Immature natural killer cell (primary cell): ENCODE results near the gene HELZ2. TPM values are rescaled to one million over a fixed set of nuclear protein-coding genes. Genes with fewer than 3 reads are reported as not detected.
"Not testable (repeated sequence)": the region's sequence is repeated elsewhere in the genome, so short reads cannot be mapped to it uniquely, and the experiment has no call there.

ENCODE experiments used
- DNase-seq, 3 donors: peaks; one replicate each; pipeline ENCODE4 v3.0.0; 2022; ENCODE audit warnings: mixed read lengths in 1 of 3
- H3K27ac Mint-ChIP-seq, 6 donors: one replicate each; pipeline ENCODE4 v1.8.0; 2020; ENCODE audit warnings: mixed read lengths in 6 of 6, mild to moderate bottlenecking in 5 of 6, inconsistent platforms in 4 of 6, moderate library complexity in 3 of 6
- H3K27me3 Mint-ChIP-seq, 3 donors: one replicate each; pipeline ENCODE4 v1.8.0; 2020 to 2021; ENCODE audit warnings: low read depth in 3 of 3, mild to moderate bottlenecking in 3 of 3, mixed read lengths in 3 of 3, moderate library complexity in 3 of 3, inconsistent platforms in 1 of 3
- H3K36me3 Mint-ChIP-seq, 3 donors: one replicate each; pipeline ENCODE4 v1.8.0; 2020; ENCODE audit warnings: mixed read lengths in 3 of 3, inconsistent platforms in 2 of 3, mild to moderate bottlenecking in 2 of 3
- H3K4me1 Mint-ChIP-seq, 2 donors: one replicate each; pipeline ENCODE4 v1.8.0; 2020; ENCODE audit warnings: inconsistent platforms in 2 of 2, mild to moderate bottlenecking in 2 of 2, mixed read lengths in 2 of 2, moderate library complexity in 1 of 2
- H3K4me3 Mint-ChIP-seq, 5 donors: one replicate each; pipeline ENCODE4 v1.8.0; 2020; ENCODE audit warnings: mild to moderate bottlenecking in 5 of 5, mixed read lengths in 5 of 5, inconsistent platforms in 3 of 5, moderate library complexity in 3 of 5
- H3K9me3 Mint-ChIP-seq, 6 donors: one replicate each; pipeline ENCODE4 v1.8.0; 2020; ENCODE audit warnings: mild to moderate bottlenecking in 6 of 6, mixed read lengths in 6 of 6, inconsistent platforms in 4 of 6, moderate library complexity in 3 of 6
- polyA plus RNA-seq, 3 donors: library from polyadenylated mRNA; unstranded; fragments of 300-500 nt; fragmentation: Illumina TruSeq; gene quantifications; one replicate each; pipeline ENCODE4 v1.2.3, GENCODE V29; 2021

HELZ2 gene
- polyA plus RNA-seq, 3 donors from 2014 or later, result 2.4 to 11.3 (median 3.7) TPM

- no peak for DNase-seq
- H3K27me3 Mint-ChIP-seq, result peaks cover 0 to 3% (median 0%) of the 10 kb centered on the region in 3 donors
- no peak overlapping the region for H3K27ac Mint-ChIP-seq
- peaks cover 0 to 12% (median 0%) of the 10 kb centered on the region in 3 donors for H3K36me3 Mint-ChIP-seq
- H3K4me3 Mint-ChIP-seq, result no peak overlapping the region
- peaks cover 5 to 9% of the 10 kb centered on the region in 2 donors for H3K4me1 Mint-ChIP-seq
- no peaks in the 10 kb centered on the region for H3K9me3 Mint-ChIP-seq
These were observed 37.6 kb upstream of the HELZ2 start for GRCh38 chr20:63611646-63612045.

DNA sequence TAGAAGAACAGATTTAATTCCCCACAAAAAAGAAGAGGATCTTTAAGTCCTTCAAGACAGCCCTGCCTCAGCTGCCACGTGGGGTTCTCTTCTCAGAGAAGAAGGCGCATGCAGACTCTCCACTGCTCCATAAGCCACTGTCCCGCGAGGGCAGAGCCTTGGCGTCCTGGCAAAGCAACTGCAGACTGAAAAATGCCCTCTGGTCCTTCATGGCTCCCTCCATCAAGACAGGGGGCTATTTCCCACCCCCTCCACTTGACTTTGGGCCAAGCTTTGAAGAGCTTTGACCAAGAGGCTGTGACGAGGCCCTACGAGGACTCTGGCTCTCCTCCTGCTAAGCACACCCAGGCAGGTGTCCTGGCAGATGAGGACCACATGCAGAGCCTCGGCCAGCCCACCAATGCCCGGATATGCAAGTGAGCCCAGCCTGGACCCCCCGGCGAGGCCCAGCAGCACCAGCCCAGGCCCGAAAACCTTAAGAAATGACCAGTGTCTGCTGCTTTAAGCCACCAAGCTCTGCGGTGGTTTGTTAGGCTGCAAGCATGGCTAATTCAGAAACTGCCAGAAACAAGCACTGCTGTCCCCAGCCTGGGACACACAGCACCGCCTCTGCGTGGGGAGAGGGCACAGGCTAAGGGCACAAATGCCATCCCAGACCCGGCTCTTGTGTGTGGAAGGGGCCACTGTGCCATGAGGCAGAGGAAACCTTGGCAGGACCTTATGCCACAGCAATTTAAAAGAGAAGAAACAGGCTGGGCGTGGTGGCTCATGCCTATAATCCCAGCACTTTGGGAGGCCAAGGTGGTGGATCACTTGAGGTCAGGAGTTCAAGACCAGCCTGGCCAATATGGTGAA lies 36.8 kb upstream of the HELZ2 start:
- Mint-ChIP-seq H3K4me3 (no peak overlapping the region), H3K9me3 (no peaks in the 10 kb centered on the region), H3K27ac (no peak overlapping the region), H3K36me3 (peaks cover 0 to 6% (median 0%) of the 10 kb centered on the region in 3 donors), H3K4me1 (peaks cover 5 to 9% of the 10 kb centered on the region in 2 donors), H3K27me3 (peaks cover 0 to 3% (median 0%) of the 10 kb centered on the region in 3 donors)
- DNase-seq, result no peak

GRCh38 chr20:63606686-63607085 lies 32.6 kb upstream of the HELZ2 start:
- Mint-ChIP-seq H3K9me3 (no peaks in the 10 kb centered on the region), H3K27ac (no peak overlapping the region), H3K4me3 (no peak overlapping the region), H3K27me3 (peaks cover 2 to 6% (median 4%) of the 10 kb centered on the region in 3 donors), H3K36me3 (peaks cover 7 to 19% (median 17%) of the 10 kb centered on the region in 3 donors), H3K4me1 (peaks cover 0 to 6% of the 10 kb centered on the region in 2 donors)
- DNase-seq, result no peak

- no peak overlapping the region for H3K4me3 Mint-ChIP-seq
- peak overlapping the region in 3 of 6 donors; percentile 40 to 51 (median 46) for H3K27ac Mint-ChIP-seq
These were observed 28.3 kb upstream of the HELZ2 start for GRCh38 chr20:63602321-63602720.

DNA sequence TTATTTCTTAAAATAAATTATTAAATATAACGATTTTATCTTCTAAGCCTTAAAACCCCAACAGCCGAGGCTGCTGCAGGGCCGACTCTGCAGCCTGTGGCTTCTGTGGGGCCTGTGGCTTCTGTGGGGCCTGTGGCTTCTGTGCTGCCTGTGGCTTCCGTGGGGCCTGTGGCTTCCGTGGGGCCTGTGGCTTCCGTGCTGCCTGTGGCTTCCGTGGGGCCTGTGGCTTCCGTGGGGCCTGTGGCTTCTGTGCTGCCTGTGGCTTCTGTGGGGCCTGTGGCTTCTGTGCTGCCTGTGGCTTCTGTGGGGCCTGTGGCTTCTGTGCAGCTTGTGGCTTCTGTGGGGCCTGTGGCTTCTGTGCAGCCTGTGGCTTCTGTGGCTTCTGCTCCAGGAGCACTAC lies 27.6 kb upstream of the HELZ2 start:
- peaks cover 4 to 10% (median 8%) of the 10 kb centered on the region in 3 donors for H3K27me3 Mint-ChIP-seq
- peak; percentile 28 to 47 (median 30) for DNase-seq
- not testable (repeated sequence) for H3K9me3 Mint-ChIP-seq, H3K4me1 Mint-ChIP-seq, H3K4me3 Mint-ChIP-seq
- peak overlapping the region in 2 of 6 donors; percentile 17 to 40 for H3K27ac Mint-ChIP-seq
- peaks cover 12 to 37% (median 35%) of the 10 kb centered on the region in 3 donors for H3K36me3 Mint-ChIP-seq

More at GRCh38 chr20:63602321-63602720, 28.3 kb upstream of the HELZ2 start:
- H3K4me1 Mint-ChIP-seq, result peaks cover 2 to 6% of the 10 kb centered on the region in 2 donors
- peaks cover 12 to 37% (median 35%) of the 10 kb centered on the region in 3 donors for H3K36me3 Mint-ChIP-seq
- H3K9me3 Mint-ChIP-seq, result peaks cover 0 to 3% (median 0%) of the 10 kb centered on the region in 6 donors
- peaks cover 4 to 10% (median 8%) of the 10 kb centered on the region in 3 donors for H3K27me3 Mint-ChIP-seq
- DNase-seq, result no peak

DNA sequence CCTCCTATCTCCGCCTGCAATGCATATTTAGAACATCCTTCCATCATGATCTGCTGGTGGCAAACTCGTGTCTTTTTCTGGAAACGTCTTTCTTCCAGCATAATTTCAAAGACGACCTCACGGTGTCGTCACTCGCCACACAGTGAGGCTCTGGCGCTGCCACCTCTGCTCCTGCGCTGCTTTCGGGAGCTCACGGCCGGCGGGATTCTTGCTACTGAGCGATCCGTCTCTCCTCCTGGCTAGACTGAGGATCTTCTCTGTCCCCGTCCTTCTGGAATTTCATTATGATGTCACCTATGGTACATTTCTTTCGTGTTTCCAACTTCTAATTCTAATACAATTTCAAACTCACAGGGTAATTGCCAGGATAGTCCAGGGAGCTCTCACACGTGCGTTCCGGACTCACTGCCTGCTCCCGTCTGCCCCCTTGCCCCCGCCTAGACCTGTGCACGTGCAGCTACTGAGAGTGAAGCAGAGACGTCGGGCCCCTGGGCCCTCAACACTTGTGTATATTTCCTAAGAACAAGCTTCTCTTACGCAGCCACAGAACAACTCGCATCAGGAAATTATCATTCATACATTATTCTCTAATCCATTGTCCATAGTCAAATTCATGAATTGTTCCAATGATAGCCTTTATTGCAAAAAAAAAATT lies 25.5 kb upstream of the HELZ2 start:
- Mint-ChIP-seq H3K27me3 (peaks cover 6 to 14% (median 10%) of the 10 kb centered on the region in 3 donors), H3K9me3 (peaks cover 0 to 3% (median 0%) of the 10 kb centered on the region in 6 donors), H3K4me3 (no peak overlapping the region), H3K4me1 (peaks cover 2 to 6% of the 10 kb centered on the region in 2 donors), H3K36me3 (peaks cover 15 to 42% (median 33%) of the 10 kb centered on the region in 3 donors), H3K27ac (no peak overlapping the region)
- no peak for DNase-seq

DNA sequence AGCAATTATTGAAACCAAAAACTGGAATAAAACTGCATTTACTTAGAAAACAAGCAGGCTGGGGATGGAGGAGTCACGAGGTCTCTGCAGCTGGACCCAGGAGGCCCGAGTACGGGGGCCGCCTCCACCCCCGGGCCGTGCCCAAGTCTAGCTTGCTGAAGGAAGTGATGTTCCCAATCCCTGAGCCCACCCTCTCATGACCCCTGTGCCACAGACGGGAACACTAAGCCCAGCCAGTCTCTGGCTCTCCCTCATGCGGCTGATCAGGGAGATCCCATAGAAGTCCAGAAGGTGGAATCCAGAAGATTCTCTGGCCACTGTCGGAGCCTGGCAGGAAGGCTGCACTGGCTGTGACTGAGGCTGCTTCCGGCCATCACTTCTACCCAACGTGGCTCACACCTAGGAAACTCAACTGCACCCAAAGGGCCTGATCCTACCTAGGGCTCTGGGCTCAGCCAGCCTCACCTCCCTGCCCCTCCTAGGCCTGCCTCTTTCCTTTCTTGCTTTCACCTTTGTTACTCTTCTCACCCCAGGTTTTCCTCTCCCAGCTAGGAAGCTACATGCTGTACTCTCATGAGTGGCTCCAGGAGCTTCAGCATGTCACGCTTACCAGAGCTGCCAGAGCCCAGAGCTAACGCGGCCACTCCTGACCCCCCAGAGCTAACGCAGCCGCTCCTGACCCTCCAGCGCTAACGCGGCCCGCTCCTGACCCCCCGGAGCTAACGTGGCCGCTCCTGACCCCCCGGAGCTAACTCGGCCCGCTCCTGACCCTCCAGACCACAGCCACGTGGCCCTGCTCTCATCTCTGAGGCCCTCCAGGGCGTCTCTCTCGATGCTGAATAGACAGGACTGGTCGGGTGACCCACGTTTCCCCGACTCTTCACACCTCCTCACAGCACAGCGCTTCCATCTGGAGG lies 24.7 kb upstream of the HELZ2 start:
- no peak overlapping the region for H3K27ac Mint-ChIP-seq
- H3K4me3 Mint-ChIP-seq, result no peak overlapping the region
- H3K9me3 Mint-ChIP-seq, result peaks cover 0 to 3% (median 0%) of the 10 kb centered on the region in 6 donors
- peaks cover 15 to 42% (median 28%) of the 10 kb centered on the region in 3 donors for H3K36me3 Mint-ChIP-seq
- peaks cover 2 to 6% of the 10 kb centered on the region in 2 donors for H3K4me1 Mint-ChIP-seq
- DNase-seq, result no peak
- peaks cover 3 to 16% (median 10%) of the 10 kb centered on the region in 3 donors for H3K27me3 Mint-ChIP-seq

- H3K9me3 Mint-ChIP-seq, result peaks cover 0 to 3% (median 0%) of the 10 kb centered on the region in 6 donors
These were observed 23.8 kb upstream of the HELZ2 start for GRCh38 chr20:63597651-63598478.

DNA sequence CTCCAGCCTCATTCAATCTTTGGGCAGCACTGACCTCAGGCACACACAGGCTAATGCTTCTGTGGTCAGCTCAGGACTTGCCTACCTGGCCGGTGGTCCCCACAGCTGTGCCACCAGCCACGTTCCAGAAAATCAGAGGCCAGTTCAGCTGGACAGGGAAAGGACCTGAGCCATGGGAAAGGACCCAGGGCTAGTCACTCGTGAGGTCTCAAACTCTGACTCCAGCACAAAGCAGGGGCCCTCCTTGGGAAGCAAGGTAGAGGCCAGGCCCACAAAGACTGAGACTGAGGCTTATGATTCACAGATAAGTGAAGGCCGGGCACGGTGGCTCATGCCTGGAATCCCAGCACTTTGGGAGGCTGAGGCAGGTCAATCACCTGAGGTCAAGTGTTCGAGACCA lies 22.4 kb upstream of the HELZ2 start:
- Mint-ChIP-seq H3K27me3 (peaks cover 3 to 10% (median 6%) of the 10 kb centered on the region in 3 donors), H3K4me1 (peaks cover 0 to 2% of the 10 kb centered on the region in 2 donors), H3K4me3 (no peak overlapping the region), H3K9me3 (peaks cover 0 to 3% (median 0%) of the 10 kb centered on the region in 6 donors), H3K27ac (no peak overlapping the region), H3K36me3 (peaks cover 14 to 41% (median 25%) of the 10 kb centered on the region in 3 donors)
- DNase-seq, result no peak

More at GRCh38 chr20:63597651-63598478, 23.8 kb upstream of the HELZ2 start:
- H3K27ac Mint-ChIP-seq, result no peak overlapping the region
- H3K27me3 Mint-ChIP-seq, result peaks cover 3 to 15% (median 10%) of the 10 kb centered on the region in 3 donors
- no peak overlapping the region for H3K4me3 Mint-ChIP-seq
- DNase-seq, result no peak
- H3K36me3 Mint-ChIP-seq, result peaks cover 17 to 46% (median 30%) of the 10 kb centered on the region in 3 donors
- H3K4me1 Mint-ChIP-seq, result peaks cover 2 to 3% of the 10 kb centered on the region in 2 donors

- Mint-ChIP-seq H3K36me3 (peaks cover 18 to 45% (median 24%) of the 10 kb centered on the region in 3 donors), H3K9me3 (peaks cover 0 to 3% (median 0%) of the 10 kb centered on the region in 6 donors), H3K4me1 (peaks cover 0 to 2% of the 10 kb centered on the region in 2 donors), H3K4me3 (no peak overlapping the region), H3K27me3 (peaks cover 2 to 10% (median 3%) of the 10 kb centered on the region in 3 donors), H3K27ac (no peak overlapping the region)
- no peak for DNase-seq
These were observed 21.5 kb upstream of the HELZ2 start for GRCh38 chr20:63595416-63596127.

DNA sequence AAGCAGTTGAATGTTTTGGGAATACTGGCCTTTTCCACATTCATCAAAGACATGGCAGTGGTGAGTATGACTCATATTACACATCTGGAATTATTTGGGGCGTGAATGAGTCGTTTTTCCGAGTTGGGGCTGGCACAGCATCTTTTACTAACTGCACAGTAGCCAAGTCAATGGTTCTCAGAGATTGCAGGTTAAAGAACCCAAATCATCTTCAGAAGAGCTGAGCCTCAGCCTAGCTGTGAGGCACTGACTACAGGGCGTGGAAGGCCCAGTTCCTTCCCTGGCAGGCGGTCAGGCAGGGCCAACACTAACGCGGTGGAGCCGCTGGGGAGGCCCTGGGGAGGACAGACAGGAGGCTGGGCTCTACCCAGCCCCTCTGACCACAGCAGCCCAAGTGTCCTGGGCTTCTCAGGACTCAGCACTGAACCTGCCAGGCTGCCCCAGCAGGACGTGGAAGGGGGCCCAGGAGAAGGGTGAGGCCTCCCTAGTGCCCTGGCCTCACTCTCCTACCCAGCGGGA lies 20.1 kb upstream of the HELZ2 start:
- DNase-seq, result no peak
- Mint-ChIP-seq H3K9me3 (no peaks in the 10 kb centered on the region), H3K4me1 (peaks cover 0 to 2% of the 10 kb centered on the region in 2 donors), H3K36me3 (peaks cover 14 to 46% (median 16%) of the 10 kb centered on the region in 3 donors), H3K27me3 (peaks cover 0 to 8% (median 2%) of the 10 kb centered on the region in 3 donors), H3K4me3 (no peak overlapping the region), H3K27ac (no peak overlapping the region)

GRCh38 chr20:63592661-63593060 lies 18.6 kb upstream of the HELZ2 start:
- H3K36me3 Mint-ChIP-seq, result peaks cover 15 to 40% (median 17%) of the 10 kb centered on the region in 3 donors
- no peak for DNase-seq
- H3K4me1 Mint-ChIP-seq, result no peaks in the 10 kb centered on the region
- no peaks in the 10 kb centered on the region for H3K9me3 Mint-ChIP-seq
- no peak overlapping the region for H3K27ac Mint-ChIP-seq
- H3K27me3 Mint-ChIP-seq, result peaks cover 0 to 8% (median 2%) of the 10 kb centered on the region in 3 donors
- no peak overlapping the region for H3K4me3 Mint-ChIP-seq
